Measurements from ENCODE around the gene ARMC9. TPM values are rescaled to one million over a fixed set of nuclear protein-coding genes. Genes with fewer than 3 reads are reported as not detected.

Gene ARMC9
- total RNA-seq, 1 experiment from 2014 or later = 42.7 TPM

GRCh38 chr2:231244382-231245248 is 46.2 kb downstream of the ARMC9 start:
- no TSS peak for BruUV-seq (replicated peaks)
- POLR2A ChIA-PET = interaction anchor here (0.6 kb wide), 3 partner anchors 24 to 464 kb away, joined by 4 to 6 read pairs (median 5); partner anchors contain the start of gene PTMA

GRCh38 chr2:231245249-231246094 is 47.0 kb downstream of the ARMC9 start:
- no peaks in the 10 kb centered on the region for H3K36me3 ChIP-seq (ENCODE audit: control insufficient read depth, insufficient read depth, low read length)
- H3K27me3 ChIP-seq (ENCODE audit: control insufficient read depth, insufficient read depth, low read length) = no peaks in the 10 kb centered on the region
- BruUV-seq (replicated peaks) = no TSS peak
- no peak for DNase-seq (ENCODE audit: low read depth, low spot score)
- CTCF ChIA-PET = interaction anchor here (0.6 kb wide), 1 partner anchor 51 kb away, joined by 7 read pairs; no protein-coding TSS in a partner anchor
- intact Hi-C loops (cut with micrococcal nuclease; ENCODE audit: unreplicated experiment) = no loop called here
- POLR2A ChIA-PET = no interaction called here
- H3K4me3 ChIP-seq (ENCODE audit: low read depth in 2 of 2, low read length in 2 of 2) = no peak overlapping the region
- no peaks in the 10 kb centered on the region for H3K9me3 ChIP-seq (ENCODE audit: control insufficient read depth, insufficient read depth, low read depth, low read length)
- no peak for TF ChIP-seq TCF7L2 (IDR thresholded peaks at IDR 0.05; ENCODE audit: low read depth, low read length)
- TF ChIP-seq POLR2AphosphoS5 (IDR thresholded peaks at IDR 0.05; ENCODE audit: low read depth, low read length) = no peak
- no peak for TF ChIP-seq SIN3A (IDR thresholded peaks at IDR 0.05; ENCODE audit: borderline replicate concordance, insufficient read depth, low read depth, low read length)
- no peak for TF ChIP-seq REST (IDR thresholded peaks at IDR 0.05; ENCODE audit: insufficient read depth in 1 of 2, low read depth in 2 of 2, low read length in 1 of 2)
- no peak; the same call in 1 of the 2 replicates for TF ChIP-seq CTCF (IDR thresholded peaks at IDR 0.05)
- in situ Hi-C loops (cut with HindIII; ENCODE audit: low pct_unique_long_range_greater_than_20kb, low sequenced_read_pairs) = no loop called here
- no peak overlapping the region for H3K27ac ChIP-seq (ENCODE audit: low read length)
- no peaks in the 10 kb centered on the region for H3K4me1 ChIP-seq (ENCODE audit: control insufficient read depth, insufficient read depth, low read length)
- peak; percentile 70 for ATAC-seq

More at GRCh38 chr2:231244382-231245248, 46.2 kb downstream of the ARMC9 start:
- intact Hi-C loops (cut with micrococcal nuclease; ENCODE audit: unreplicated experiment) (no loop called here), in situ Hi-C loops (cut with HindIII; ENCODE audit: low pct_unique_long_range_greater_than_20kb, low sequenced_read_pairs) (no loop called here)
- H3K4me1 ChIP-seq (ENCODE audit: control insufficient read depth, insufficient read depth, low read length) = no peaks in the 10 kb centered on the region
- H3K36me3 ChIP-seq (ENCODE audit: control insufficient read depth, insufficient read depth, low read length) = no peaks in the 10 kb centered on the region
- DNase-seq (ENCODE audit: low read depth, low spot score) = no peak
- no peak overlapping the region for H3K4me3 ChIP-seq (ENCODE audit: low read depth in 2 of 2, low read length in 2 of 2)
- CTCF ChIA-PET = interaction anchor here (0.6 kb wide), 1 partner anchor 10 kb away, joined by 6 read pairs; no protein-coding TSS in a partner anchor
- no peaks in the 10 kb centered on the region for H3K9me3 ChIP-seq (ENCODE audit: control insufficient read depth, insufficient read depth, low read depth, low read length)
- no peaks in the 10 kb centered on the region for H3K27me3 ChIP-seq (ENCODE audit: control insufficient read depth, insufficient read depth, low read length)
- no peak for ATAC-seq
- no peak overlapping the region for H3K27ac ChIP-seq (ENCODE audit: low read length)
- no peak for TF ChIP-seq REST (IDR thresholded peaks at IDR 0.05; ENCODE audit: insufficient read depth in 1 of 2, low read depth in 2 of 2, low read length in 1 of 2)
